Endometrial microvascular endothelial cells (primary cell): ENCODE measurements around the gene GSTT4. TPM values are rescaled to one million over a fixed set of nuclear protein-coding genes. Genes with fewer than 3 reads are reported as not detected.
"Not testable (repeated sequence)": the region's sequence is repeated elsewhere in the genome, so short reads cannot be mapped to it uniquely, and the experiment has no call there.

ENCODE experiments used
- in situ Hi-C: cut with HindIII; loops from 2 replicates; pipeline ENCODE4 v1.10.0; 2017; ENCODE audit warnings: low sequenced_read_pairs, low pct_unique_long_range_greater_than_20kb; ENCODE audit errors: inconsistent ontology term
- total RNA-seq: library from RNA; depleted of rRNA; stranded (reverse); fragments of >200 nt; gene quantifications from one replicate; pipeline ENCODE4 v1.2.3, GENCODE V29; 2015; ENCODE audit errors: inconsistent ontology term

Gene GSTT4
- not detected for total RNA-seq

DNA sequence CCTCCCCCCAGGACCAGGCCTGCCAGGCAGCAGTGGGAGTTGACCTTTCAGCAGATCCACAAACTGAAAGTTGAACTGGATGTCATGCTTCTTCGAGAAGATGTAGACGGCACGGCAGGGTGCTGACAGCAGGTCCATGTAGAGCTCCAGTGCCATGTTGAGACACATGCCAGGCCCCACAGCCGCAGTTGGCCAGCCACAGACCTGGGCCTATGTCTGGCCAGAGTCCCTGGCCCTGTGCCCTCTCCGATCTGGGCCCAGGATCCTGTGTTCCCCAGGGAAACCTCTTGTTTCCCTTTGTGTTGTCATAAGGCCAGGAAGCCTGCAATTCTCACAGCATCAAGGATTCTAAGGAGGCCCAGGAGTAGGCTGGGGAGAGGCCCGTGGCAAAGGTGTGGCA is at the start of gene GSTT4:
Gene GSTT4 (minus strand): TSS at position 253 of the 400 bp plus-strand sequence. CDS start 97 bp downstream, at position 156.
- in situ Hi-C loops: no loop called here

DNA sequence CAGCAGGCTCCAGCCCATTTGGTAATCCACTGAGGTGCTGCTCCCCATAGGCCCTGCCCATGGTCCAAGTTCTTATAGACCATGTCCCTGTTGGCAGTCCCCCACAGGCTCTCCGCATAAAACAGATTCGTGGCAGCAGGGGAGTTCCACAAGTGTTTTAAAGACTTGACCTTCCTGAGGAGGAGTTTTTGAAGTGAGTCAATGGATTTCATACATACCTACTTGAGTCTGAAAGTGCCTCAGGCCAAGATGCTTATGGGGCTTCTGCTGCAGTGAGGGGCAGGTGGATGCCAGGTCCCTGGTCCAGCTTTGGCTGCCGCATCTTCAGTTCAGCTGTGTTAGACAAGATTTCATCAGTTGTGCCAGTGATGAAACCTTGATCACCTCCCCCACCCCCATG is 49.1 kb upstream of the GSTT4 start:
- in situ Hi-C loops: no loop called here

GRCh38 chr22:24053481-24054226 is 48.4 kb upstream of the GSTT4 start:
- in situ Hi-C loops: no loop called here

GRCh38 chr22:24051568-24051967 is 46.3 kb upstream of the GSTT4 start:
- in situ Hi-C loops: no loop called here

- in situ Hi-C loops: no loop called here
Measured at GRCh38 chr22:24051028-24051427, 45.8 kb upstream of the GSTT4 start.

DNA sequence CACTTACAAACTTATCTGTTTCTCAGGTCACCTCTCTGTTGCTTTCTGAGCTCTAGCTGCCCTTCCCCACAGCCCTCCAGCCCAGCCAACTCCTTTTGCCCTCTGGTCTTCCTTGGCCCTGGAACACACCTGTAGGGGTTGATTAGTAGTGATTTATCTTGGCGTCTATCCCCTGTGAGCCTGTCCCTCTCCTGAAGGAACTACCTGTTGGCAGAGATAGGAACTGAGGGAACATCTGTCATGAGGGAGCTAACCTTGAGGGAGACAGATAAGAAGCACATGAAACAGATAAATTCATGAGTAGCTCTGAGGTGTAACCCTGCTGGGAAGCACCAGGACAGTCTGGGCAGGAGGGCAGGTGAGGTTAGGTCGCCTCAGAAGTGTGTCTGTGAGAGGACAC is 44.7 kb upstream of the GSTT4 start:
- in situ Hi-C loops: no loop called here

- in situ Hi-C loops: no loop called here
Measured at GRCh38 chr22:24049211-24049610, 44.0 kb upstream of the GSTT4 start.

GRCh38 chr22:24046024-24046423 is 40.8 kb upstream of the GSTT4 start:
- in situ Hi-C loops: no loop called here

DNA sequence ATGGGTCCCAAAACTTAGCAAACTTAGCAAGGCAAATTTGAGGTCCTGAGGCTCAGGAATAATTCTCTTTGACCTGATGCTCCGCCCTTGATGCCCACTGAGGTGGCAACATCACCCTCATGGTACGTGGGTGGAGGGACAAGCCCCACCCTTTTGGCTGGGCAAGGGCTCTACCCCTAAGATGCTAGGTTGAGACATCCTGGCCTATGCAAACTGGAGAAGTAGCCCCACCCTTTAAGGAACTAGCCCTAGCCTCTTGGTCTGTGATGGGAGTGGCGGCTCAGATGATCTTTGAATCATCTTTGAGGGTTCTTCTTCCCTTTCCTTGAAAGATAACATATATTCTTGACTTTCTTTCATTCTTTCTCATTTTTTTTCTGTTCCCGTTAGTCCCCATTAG is 38.7 kb upstream of the GSTT4 start:
- in situ Hi-C loops: no loop called here

DNA sequence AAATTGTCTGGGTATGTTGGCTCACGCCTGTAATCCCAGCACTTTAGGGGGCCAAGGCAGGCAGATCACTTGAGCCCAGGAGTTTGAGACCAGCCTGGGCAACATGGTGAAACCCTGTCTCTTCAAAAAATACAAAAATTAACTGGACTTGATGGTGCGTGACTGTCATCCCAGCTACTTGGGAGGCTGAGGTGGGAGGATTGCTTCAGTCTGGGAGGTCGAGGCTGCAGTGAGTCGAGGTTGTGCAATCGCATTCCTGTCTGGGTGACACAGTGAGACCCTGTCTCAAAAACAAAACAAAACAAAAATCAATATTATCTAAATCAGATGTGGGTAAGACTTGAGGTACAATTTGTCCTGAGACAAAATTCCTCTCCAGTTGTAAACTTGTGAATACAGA is 38.2 kb upstream of the GSTT4 start:
- in situ Hi-C loops: not testable (repeated sequence)

DNA sequence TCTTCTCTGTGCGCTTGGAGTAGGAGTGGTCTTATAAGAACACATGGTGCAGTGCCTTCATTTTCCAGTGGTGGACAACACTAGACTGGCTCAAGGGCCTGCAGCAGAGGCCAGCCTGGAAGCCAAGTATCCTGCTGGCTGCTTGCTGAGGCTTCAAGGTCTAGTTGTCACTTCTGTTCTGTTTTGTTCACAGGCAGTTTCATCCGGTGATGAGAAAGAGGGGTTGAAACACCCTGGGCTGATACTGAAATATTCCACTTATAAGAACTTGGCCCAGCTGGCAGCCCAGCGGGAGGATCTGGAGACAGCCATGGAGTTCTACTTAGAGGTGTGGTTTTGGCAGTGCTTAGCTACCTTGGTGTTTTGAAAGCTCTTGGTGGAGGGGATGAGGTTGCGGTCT is 35.7 kb upstream of the GSTT4 start:
- in situ Hi-C loops: no loop called here

- in situ Hi-C loops: no loop called here
Measured at GRCh38 chr22:24039046-24039445, 33.8 kb upstream of the GSTT4 start.

DNA sequence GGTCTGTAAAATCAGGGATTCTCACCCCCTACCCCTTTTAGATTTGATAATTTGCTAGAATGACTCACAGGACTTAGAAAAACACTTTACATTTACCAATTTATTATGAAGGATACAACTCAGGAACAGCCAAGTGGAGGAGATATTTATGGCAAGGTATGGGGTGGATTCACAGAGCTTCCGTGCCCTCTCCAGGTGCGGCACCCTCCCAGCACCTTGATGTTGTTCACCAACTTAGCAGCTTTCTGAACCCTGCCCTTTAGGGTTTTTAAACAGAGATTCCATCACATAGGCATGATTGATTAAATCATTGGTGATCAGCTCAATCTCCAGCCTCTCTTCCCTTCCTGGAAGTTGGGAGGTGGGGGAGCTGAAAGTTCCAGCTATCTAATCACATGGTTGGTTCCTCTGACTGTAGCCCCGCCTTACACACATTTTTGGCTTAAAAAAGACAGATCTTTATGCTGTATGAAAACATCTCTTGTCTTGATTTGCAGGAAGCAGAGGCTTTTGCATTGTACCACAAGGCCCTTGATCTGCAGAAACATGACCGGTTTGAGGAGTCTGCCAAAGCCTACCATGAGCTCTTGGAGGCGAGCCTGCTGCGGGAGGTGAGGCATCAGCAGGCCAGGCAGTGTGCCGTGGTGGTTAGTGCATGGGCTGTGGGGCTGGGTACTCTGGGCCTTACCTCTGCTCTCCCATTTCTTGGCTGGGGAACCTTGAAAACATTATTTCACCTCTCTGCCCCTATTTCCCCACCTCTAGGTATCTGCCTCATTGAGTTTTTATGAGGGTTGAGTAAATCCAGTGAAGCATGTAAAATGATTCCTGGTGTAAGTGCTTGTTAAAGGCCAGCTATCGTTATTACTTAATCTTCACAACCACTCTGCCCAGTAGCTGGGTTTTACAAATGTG is 32.9 kb upstream of the GSTT4 start:
- in situ Hi-C loops: no loop called here

DNA sequence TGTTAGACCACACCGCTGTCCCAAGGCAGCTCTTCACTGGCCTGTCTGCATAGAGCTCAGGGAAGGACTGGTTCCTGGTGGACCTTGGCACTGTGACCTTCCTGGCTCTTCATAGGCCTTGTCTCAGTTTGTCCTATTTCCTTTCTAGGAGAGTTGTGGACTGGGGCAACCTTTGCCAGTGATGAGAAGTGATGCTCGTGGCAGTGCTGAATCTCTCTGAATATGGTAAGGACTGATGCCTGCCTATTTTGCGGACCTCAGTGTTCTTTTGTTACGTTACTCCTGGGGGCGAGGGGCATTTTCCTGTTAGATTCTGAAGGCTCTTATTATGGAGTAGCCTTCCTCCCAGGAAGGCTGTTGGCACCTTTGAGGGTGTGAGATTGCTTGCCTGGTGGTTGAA is 30.0 kb upstream of the GSTT4 start:
- in situ Hi-C loops: no loop called here

DNA sequence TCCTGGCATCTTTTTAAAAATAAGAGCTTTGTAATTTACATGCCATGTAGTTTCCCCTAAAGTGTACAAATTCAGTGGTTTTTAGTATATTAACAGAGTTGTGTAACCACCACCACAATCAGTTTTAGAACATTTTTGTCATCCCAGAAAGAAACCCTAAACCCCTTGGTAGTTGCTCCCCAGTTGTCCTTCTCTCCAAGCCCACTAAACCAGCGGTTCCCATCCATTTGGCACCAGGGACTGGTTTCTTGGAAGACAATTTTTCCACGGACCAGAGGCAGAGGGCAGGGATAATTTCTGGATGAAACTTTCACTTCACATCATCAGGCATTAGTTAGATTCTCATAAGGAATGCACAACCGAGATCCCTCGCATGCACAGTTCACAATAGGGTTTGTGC is 28.5 kb upstream of the GSTT4 start:
- in situ Hi-C loops: no loop called here

DNA sequence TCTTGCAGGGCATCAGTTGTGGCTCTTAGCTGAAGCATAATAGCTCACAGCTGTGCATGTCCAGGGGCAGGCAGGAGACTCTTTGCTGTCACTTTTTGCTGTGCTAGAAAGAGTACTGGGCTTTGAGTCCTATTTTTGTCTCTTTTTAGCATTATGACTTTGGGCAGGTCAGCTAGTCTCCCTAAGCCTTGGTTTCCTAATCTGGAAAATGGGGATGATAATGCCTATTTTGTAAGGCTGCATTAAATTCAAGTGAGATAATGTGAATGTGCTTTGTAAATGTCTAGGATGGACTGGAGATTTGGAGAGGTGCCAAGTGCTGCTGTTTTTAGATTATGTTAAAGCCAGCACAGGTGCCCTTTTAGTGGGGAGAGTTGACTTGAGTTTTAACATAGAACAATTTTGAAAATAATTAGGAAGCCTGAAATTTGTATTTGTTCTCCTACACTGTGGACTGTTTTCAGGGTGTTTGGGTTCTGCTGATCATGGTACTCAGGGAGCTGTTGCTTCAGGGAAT is 25.0 kb upstream of the GSTT4 start:
- in situ Hi-C loops: no loop called here

DNA sequence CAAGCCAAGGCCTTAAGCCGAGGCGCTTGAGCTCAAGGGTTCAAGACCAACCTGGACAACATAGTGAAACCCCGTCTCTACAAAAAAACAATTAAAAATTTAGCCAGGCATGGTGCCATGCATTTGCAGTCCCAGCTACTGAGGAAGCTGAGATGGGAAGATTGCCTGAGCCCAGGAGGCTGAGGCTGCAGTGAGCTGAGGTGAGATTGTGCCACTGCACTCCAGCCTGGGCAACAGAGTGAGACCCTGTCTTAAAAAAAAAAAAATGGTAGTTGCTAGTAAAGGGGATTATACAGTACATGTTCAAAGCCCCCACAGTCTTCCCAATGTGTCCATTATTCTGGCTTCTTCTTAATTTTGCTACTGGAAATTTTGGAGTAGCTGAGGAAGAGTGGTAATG is 24.1 kb upstream of the GSTT4 start:
- in situ Hi-C loops: no loop called here

GRCh38 chr22:24028533-24028932 is 23.3 kb upstream of the GSTT4 start:
- in situ Hi-C loops: no loop called here

DNA sequence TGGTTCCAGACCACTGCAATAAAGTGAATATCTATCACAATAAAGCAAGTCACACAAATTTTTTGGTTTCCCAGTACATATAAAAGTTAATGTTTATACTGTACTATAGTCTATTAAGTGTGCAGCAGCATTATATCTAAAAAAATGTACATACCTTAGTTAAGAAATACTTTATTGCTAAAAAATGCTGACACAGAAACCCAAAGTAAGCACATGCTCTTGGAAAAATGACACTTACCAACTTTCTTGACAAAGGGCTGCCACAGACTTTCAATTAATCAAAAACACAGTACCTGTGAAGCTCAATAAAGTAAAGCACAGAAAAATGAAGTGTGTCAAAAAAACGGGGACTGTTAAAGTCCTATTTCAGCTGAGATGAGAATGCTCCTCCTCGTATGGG is 22.7 kb upstream of the GSTT4 start:
- in situ Hi-C loops: no loop called here

GRCh38 chr22:24027389-24027975 is 22.2 kb upstream of the GSTT4 start:
- in situ Hi-C loops: no loop called here
